Measurements from ENCODE around the gene MORN1.

DNA sequence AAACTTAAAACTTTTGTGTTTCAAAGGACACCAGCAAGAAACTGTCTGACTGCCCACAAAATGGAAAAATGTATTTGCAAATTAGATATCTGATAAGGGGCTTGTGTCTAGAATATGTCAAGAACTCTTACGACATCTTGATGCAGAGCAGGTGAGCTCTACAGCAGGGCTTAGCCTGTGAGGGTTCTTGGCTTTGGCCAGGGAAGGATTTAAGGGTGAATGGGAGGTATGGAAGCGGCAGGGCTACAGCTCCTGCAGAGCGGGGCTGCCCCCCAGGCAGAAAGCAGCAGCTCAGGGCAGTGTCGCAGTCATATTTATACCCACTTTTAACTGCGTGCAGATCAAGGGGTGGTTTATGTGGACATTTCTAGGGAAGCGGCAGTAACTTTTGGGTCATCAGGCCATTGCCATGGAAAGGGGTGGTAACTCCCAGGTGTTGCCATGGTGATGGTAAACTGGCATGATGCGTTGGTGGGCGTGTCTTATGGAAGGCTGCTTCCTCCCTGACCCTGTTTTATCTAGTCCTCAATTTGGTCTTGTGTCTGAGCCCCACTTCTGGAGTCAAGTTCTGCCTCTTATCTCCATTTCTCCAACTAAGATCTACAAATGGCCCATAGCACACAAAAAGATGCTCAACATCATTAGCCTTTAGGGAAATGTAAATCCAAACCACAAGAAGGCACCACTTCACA lies 23.2 kb downstream of the MORN1 start:
- TF ChIP-seq, protein P1, sequence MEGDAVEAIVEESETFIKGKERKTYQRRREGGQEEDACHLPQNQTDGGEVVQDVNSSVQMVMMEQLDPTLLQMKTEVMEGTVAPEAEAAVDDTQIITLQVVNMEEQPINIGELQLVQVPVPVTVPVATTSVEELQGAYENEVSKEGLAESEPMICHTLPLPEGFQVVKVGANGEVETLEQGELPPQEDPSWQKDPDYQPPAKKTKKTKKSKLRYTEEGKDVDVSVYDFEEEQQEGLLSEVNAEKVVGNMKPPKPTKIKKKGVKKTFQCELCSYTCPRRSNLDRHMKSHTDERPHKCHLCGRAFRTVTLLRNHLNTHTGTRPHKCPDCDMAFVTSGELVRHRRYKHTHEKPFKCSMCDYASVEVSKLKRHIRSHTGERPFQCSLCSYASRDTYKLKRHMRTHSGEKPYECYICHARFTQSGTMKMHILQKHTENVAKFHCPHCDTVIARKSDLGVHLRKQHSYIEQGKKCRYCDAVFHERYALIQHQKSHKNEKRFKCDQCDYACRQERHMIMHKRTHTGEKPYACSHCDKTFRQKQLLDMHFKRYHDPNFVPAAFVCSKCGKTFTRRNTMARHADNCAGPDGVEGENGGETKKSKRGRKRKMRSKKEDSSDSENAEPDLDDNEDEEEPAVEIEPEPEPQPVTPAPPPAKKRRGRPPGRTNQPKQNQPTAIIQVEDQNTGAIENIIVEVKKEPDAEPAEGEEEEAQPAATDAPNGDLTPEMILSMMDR (optimal IDR thresholded peaks at IDR 0.05 in 1 of 3, IDR thresholded peaks at IDR 0.05 in 1 of 3, conservative IDR thresholded peaks at IDR 0.05 in 1 of 3; ENCODE audit: extremely low read depth in 1 of 3, insufficient read depth in 2 of 3, low read length in 3 of 3) = no peak
- no peak for TF ChIP-seq EZH2 (IDR thresholded peaks at IDR 0.05; ENCODE audit: low read length)
